Measurements from ENCODE around the gene TEX54. TPM values are rescaled to one million over a fixed set of nuclear protein-coding genes. Genes with fewer than 3 reads are reported as not detected.

TEX54 gene
- total and polyA plus RNA-seq, 2 of the 13 experiments (the other 11 are each of a cell fraction or from before 2014, with no cell fraction given): not detected

DNA sequence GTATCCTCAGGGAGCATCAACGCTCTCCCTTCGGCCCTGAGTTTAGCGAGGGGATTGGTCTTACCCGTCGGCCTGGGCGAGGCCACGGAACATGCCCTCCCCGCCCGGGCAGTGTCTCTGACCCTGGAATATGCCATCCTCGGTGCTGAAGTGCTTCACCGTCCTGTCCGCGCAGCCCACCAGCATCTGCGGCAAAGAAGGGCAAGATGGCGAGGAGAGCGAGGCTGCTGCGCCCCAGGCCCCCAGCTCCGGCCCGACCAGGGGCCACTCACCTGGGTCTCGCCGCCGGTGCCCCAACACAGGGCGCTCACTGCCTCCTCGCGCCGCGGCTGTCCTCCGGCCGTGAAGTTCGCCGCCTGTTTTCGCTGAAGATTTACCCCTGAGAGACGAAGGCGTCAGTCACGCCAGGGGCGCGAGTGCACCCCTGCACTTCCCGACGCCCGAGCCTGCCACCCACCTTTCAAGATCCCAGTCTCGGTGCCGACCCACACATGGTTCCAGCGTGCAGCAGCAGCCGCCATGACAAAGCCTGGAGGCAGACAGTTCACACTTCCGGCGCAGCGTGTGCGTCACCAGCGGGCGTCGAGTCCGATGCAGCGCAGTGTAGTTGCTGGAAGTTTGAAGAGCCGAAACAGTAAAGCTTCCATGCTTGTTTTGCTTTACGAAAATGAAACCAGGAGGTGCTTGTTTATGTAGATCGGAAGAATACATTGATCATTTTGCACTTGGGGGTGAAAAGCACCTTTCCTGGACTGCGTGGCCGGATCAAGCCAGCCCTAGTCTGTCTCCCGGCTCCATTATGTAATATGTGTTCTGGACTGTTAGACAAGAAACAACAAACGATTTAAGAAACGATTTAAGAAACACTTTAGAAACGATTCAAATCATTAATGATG, 6.7 kb upstream of the TEX54 start, which contains the start of gene WDR74 (continued):
- TF ChIP-seq ELF3 (CRISPR knock-in tag; IDR thresholded peaks at IDR 0.05): peak; percentile 66; the same call in 1 of the 2 replicates
- peak; percentile 88 for TF ChIP-seq MED8 (CRISPR knock-in tag; IDR thresholded peaks at IDR 0.05; ENCODE audit: insufficient replicate concordance)
- peak; percentile 91 for TF ChIP-seq ZNF687 (CRISPR knock-in tag; IDR thresholded peaks at IDR 0.05)
- no peak for TF ChIP-seq ZNF841 (CRISPR knock-in tag; IDR thresholded peaks at IDR 0.05; ENCODE audit: borderline replicate concordance)
- peak; percentile 75 for TF ChIP-seq CBFB (CRISPR knock-in tag; IDR thresholded peaks at IDR 0.05)
- TF ChIP-seq ZNF329 (CRISPR knock-in tag; IDR thresholded peaks at IDR 0.05; ENCODE audit: low read depth): peak; percentile 55; the same call in 1 of the 2 replicates
- peak; percentile 61; the same call in 1 of the 2 replicates for TF ChIP-seq STAT5B (CRISPR knock-in tag; IDR thresholded peaks at IDR 0.05)
- peak; percentile 96 for TF ChIP-seq KDM5A (IDR thresholded peaks at IDR 0.05; ENCODE audit: borderline replicate concordance, low read length)
- no peak for TF ChIP-seq ESRRA (CRISPR knock-in tag; IDR thresholded peaks at IDR 0.05; ENCODE audit: low read depth)
- TF ChIP-seq ZNF496 (CRISPR knock-in tag; IDR thresholded peaks at IDR 0.05; ENCODE audit: insufficient replicate concordance): no peak
- no peak for TF ChIP-seq ZNF121 (CRISPR knock-in tag; IDR thresholded peaks at IDR 0.05)
- TF ChIP-seq GZF1 (CRISPR knock-in tag; IDR thresholded peaks at IDR 0.05): no peak; the same call in 1 of the 2 replicates
- peak; percentile 47; the same call in 1 of the 2 replicates for TF ChIP-seq ZMYM4 (CRISPR knock-in tag; IDR thresholded peaks at IDR 0.05)
- no peak for TF ChIP-seq ZNF543 (CRISPR knock-in tag; IDR thresholded peaks at IDR 0.05)
- no peak for TF ChIP-seq ZNF792 (CRISPR knock-in tag; IDR thresholded peaks at IDR 0.05)
- TF ChIP-seq EHMT2 (IDR thresholded peaks at IDR 0.05; ENCODE audit: borderline replicate concordance, low read depth, low read length): no peak
- no peak for TF ChIP-seq PLRG1 (conservative IDR thresholded peaks at IDR 0.05)
- TF ChIP-seq, protein P1, sequence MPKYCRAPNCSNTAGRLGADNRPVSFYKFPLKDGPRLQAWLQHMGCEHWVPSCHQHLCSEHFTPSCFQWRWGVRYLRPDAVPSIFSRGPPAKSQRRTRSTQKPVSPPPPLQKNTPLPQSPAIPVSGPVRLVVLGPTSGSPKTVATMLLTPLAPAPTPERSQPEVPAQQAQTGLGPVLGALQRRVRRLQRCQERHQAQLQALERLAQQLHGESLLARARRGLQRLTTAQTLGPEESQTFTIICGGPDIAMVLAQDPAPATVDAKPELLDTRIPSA (CRISPR knock-in tag; IDR thresholded peaks at IDR 0.05; ENCODE audit: borderline replicate concordance): no peak
- no peak for TF ChIP-seq NAIF1 (CRISPR knock-in tag; IDR thresholded peaks at IDR 0.05; ENCODE audit: borderline replicate concordance)
- TF ChIP-seq SMAD9 (CRISPR knock-in tag; IDR thresholded peaks at IDR 0.05): 0 out of 2 replicates have a peak, but pooled peaks have one; percentile 30
- TF ChIP-seq ZNF766 (CRISPR knock-in tag; IDR thresholded peaks at IDR 0.05; ENCODE audit: borderline replicate concordance): peak; percentile 49; the same call in 1 of the 2 replicates
- TF ChIP-seq ZNF619 (CRISPR knock-in tag; IDR thresholded peaks at IDR 0.05): peak; percentile 48; the same call in 1 of the 2 replicates
- TF ChIP-seq ZNF563 (CRISPR knock-in tag; IDR thresholded peaks at IDR 0.05): no peak
- TF ChIP-seq KDM5B (CRISPR knock-in tag; IDR thresholded peaks at IDR 0.05; ENCODE audit: borderline replicate concordance): no peak; the same call in 1 of the 2 replicates
- no peak for TF ChIP-seq ZNF3 (CRISPR knock-in tag; IDR thresholded peaks at IDR 0.05)
- peak; percentile 44; the same call in 1 of the 2 replicates for TF ChIP-seq ZNF816 (CRISPR knock-in tag; IDR thresholded peaks at IDR 0.05; ENCODE audit: borderline replicate concordance)
- TF ChIP-seq CENPX (CRISPR knock-in tag; IDR thresholded peaks at IDR 0.05): no peak
